ENCODE results near the gene CMTM4.
"Not testable (repeated sequence)": the region's sequence is repeated elsewhere in the genome, so short reads cannot be mapped to it uniquely, and the experiment has no call there.

CMTM4 gene

DNA sequence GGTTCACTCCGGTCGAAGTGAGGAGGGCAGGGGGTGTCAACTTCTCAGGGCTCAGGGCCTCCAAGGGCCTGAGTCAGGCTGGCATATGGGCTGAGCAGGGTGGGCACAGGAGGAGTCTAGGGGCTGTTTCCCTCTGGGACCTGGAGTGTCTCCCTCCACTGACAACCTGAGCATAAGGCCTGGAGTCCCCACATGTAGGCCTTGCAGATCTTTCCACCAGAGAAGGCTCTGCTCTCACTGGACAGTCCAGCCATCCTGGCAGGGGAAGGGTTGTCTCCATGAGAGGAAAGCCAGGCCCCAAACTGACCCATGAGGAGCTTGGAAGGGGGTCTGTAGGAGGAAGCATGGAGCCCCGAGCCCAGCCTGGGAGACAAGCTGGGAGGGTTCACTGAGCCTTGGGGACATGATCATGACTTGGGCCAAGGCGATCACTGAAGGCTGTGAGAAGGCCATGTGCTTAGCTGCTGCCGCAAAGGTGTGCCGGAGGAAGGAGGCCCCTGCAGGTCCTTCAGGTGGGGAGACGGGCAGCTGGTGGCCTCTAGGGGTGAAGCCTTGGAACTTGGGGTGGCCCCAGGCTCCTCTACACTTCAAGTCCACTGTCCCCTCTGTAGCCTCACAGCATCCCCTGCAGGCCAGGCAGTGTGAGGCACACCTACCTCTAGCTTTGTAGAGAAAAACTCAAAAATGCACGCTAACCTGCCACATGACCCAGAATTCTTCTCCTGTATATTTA is 107.4 kb downstream of the CMTM4 start:
- DNase-seq: no peak

DNA sequence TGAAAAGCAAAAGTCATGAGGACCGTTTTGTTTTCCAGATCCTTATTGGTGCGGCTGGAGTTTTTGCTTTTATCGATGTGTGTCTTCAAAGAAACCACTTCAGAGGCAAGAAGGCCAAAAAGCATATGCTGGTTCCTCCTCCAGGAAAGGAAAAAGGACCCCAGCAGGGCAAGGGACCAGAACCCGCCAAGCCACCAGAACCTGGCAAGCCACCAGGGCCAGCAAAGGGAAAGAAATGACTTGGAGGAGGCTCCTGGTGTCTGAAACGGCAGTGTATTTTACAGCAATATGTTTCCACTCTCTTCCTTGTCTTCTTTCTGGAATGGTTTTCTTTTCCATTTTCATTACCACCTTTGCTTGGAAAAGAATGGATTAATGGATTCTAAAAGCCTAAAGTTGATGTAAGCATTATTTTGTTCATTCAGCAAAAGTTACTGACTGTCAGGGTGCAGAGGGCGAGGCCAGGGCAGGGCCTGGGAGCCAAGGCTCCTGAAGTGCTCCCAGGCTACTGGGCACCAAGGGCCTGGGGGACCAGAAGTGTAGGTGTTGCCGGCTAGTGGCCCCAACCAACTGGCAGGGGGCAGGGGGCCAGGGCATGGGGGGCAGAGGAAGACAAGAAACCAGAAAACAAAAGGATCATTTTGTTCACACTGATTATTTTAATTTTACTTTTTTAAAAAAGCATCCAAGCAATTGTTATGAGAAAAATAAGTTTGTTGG is 108.5 kb downstream of the CMTM4 start:
- no peak for DNase-seq

DNA sequence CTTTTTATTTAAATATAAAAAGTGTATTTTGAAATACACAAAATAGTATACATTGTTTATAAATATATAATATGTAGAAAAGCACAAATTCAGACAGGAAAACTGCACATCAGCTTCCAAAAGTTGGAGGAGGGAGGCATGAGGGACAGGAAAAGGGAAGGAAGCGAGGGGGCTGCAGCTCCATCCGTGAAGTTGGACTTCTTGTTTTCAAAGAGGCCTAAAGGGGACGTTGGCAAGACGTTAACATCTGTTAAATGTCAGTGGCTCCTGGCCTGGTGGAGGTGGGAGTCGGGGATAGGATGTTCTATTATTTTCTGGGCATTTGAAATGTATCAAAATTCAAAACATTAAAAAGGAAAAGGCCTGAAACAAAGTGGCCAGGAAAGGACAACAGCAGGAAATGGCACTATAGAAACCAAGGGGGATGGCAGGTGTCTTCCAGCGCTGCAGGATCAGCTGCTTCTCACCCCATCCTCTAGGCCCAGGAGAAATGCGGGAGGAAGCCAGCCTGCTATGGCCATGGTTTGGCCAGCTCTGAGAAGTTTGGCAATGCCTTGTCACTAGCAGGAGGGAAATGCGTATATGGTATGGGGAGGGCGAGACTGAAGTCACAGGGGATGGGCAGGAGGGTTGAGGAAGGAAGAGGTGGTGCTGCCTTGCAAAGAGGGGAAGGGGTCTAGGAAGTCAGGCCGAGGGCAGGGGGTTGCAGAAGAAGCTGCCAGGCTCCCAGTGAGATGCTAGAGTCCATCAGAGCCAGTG is 110.9 kb downstream of the CMTM4 start:
- no peak for DNase-seq

DNA sequence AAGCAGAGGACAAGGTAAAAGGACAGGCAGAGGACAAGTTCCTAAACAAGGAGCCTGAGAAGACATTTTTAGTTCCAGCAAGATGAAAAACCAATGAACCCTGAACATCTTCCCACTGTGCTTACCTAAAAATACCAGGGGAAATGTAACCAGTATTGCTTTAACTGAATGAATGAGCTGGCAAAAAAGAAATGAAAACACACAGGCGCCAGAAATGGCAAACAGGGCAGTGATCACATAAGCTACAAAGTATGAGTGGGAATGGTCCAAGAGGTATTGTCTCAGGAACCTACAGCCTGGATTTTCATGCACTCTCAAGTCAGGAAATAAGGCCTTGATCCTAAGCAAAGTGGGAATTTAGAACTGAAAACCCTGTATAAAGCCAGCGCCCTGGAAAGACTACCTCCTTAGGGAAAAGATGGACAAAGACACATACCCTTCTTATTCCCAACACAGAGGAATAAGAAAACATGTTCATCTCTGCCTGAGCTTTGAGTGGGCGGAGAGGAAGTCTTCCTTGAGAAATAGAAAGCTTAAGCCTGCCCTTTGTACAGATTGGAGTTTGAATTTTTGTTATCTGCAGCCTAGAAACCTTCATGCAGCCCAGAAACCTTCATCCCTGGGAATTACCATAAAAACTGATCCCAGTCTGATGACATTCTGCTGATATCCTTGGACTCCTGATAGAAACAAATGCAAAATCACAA is 115.1 kb downstream of the CMTM4 start:
- no peak for DNase-seq

DNA sequence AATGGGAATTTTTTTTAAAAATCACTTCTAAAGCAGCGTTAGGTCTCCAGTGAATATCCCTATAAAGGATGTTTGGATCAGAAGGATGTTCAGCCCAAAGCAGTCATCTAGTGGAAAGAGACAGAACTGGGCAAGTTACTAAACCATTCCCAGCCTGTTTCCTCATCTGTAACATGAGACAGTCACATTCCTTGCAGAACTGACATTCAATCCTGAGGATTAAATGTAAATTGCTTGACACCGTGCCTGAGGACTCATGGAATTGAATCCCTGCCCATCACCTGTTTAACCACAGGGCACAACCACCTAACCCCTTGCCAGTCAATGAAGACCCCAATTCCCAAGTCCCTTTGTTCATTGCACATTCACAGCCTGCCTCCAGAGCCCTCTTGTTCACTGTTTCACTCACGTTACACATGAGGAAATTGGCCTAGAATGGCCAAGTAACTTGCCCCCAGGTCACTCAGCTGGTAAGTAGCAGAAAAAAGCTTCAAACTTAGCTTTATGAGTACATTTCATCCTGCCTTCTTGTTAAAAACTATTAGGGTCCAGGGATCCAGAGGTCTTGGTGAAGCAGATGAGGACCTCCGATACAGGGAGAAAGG is 115.8 kb downstream of the CMTM4 start:
- peak; percentile 30 for DNase-seq

DNA sequence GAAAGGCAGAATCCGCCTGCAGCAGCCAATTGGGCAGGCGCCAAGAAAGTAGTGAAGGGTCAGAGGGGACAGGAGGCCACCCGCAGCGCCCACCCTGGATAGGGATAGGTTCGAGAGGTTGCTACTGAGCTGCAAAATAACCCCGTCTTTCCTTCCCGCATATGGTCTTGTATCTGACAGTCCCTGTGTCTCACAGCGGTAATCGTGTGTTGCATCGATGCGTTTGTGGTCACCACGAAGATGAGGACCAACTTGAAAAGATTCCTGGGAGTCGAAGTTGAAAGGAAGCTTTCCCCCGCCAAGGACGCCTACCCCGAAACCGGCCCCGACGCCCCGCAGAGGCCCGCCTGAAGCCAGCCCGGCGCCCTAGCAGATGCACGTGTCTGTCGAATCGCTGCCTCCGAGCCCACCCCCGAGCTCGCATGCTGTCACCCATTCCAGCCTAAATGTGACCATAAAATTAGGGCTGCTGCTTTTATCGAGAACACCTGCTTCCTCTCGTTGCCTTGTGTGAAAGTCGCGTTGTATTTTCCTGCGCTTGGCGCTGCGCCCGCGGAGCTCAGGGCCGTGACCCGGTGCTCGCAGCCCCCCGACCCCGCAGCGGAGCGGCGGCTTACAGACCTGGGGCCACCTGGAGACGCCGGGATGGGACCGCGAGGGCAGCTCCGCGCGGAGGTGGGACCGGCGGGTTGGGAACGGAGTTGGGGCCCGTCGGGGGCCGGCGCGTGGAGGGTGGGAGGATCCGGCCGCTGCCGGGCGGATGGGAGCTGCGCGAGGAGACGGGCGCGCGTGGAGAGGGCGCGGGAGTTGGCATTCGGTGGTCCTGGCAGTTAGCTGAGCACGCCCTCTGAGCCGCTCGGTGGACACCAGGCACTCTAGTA is 117.7 kb downstream of the CMTM4 start, which contains the start of gene CMTM2:
TSS of gene CMTM2 (plus strand) at position 813 of the 881 bp plus-strand sequence. CDS start 145 bp downstream, outside the sequence.
- DNase-seq: no peak

DNA sequence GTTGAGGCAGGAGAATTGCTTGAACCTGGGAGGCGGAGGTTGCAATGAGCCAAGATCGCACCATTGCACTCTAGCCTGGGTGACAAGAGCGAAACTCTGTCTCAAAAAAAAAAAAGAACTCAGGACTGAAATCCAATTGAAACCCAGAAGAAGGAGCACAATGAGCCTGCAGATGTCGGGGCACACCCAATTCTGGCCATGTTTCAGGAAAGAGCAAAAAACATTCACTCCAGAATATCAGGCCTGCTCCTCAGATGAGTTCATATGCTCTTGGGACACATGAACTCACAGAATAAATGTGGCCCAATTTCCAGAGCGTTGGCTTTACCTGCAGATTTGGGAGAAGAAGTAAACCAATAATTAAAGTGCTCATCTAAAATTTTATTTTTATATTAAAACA is 120.2 kb downstream of the CMTM4 start:
- no peak for DNase-seq

DNA sequence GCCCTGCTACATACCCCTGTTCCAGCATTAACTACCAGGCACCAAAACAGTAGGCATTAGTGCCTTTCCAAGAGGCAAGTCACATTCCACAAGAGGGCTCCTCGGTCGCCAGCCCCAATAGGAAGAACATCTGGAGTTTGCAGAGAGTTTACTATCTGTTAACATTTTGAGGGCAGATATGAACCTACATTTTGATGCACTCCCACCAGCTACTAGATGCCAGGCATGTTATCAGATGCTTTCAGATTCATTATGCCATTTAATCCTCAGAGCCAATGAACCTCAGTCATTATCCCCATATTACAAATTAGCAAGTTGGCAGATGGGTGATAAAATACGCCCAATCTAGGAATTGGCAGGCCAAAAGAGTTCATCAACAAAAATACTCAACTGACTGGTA is 121.5 kb downstream of the CMTM4 start:
- no peak for DNase-seq

DNA sequence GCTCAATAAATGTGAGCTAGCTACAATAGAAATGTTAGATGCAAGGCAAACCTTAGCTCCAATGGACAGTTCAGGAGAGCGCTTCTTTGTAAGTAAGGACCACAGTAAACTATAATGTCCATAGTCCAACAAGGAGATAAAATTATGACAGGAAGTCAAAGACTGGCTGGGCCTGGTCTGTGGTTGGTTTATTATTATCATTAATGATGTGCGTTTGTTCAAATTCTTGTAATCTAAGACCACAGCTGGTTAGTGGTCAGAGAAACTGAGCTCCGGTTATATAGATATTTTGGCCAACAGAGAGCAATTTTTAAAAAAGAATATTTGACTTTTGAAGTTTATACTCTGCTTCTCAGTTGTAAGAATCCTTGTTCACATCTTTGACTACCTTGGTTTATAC is 122.0 kb downstream of the CMTM4 start:
- no peak for DNase-seq

DNA sequence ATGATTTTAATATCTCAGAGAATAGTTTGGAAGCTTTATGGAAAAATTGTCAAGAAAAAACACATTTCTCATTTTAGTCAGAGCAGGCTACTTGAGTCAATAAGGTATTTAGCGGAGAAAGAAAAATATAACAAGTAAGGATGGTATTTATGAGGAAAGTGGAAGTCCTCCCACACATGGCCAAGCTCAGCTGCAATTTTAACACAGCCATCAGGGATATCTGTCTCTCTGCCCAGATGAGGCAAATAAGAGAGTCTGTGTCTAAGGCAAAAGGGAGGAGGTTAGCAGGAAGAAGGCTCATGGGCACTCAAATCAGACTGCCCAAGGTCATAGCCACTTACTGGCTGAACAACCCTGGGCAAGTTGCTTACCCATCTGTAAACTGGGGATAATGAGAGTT is 122.5 kb downstream of the CMTM4 start:
- no peak for DNase-seq

DNA sequence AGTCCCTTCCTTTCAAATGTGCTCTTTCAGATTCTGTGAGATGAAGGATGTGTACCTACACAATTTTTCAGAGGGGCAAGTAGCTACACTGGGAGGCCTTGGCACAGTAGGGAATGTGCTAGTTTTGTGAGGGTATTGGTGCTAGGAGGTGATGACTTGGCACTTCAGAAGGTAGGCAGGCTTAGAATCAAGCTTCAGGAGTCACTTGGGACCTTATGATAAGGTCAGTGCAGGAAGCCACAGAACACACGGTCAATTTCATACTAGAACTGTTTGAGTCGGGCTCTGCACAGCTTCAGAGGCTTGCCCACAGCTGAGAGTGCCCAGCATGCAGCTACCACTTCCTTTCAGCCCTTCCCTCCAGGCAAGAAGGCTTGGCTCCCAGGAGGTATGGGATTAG is 124.2 kb downstream of the CMTM4 start:
- no peak for DNase-seq

DNA sequence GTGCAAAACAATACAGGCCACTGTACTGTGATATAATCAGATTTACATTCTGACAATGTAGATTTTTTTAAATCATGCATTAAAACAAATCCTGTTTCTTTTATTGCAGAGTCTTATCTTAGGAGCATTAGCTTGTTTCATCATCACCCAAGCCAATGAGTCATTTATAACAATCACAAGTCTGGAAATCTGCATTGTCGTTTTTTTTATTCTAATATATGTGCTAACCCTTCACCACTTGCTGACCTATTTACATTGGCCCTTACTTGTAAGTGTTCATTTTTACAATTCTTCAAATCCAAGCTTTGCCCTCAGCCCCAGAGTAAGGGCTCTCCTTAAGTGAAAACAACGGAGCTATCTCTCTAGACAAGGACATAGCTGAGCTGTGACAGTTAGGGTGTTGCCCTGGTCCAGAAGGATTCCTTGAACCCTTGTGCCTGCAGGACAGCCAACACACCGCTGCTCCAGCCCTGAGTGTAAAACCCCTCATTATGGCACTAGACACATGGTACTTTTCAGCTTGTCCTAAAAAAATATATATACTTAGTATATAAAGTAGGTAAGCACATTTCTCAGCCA is 126.6 kb downstream of the CMTM4 start:
- DNase-seq: no peak

DNA sequence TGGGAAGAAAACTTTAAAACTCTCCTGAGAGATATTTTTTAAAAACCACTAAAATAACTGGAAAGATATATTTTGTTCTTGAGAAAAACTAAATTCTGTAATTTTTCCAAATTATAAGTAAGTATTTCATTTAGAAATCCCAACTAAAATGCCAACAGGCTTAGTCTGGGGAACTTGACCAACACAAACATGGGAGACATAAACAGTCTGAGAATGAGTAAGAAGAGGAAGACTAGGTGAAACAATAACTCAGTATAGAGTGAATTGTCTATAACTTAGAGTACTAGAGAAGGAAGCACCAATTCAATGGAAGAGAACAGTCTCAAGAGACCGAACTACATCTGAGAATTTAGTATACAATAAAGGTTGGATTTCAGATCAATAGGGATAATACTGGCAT is 127.4 kb downstream of the CMTM4 start:
- DNase-seq: no peak

DNA sequence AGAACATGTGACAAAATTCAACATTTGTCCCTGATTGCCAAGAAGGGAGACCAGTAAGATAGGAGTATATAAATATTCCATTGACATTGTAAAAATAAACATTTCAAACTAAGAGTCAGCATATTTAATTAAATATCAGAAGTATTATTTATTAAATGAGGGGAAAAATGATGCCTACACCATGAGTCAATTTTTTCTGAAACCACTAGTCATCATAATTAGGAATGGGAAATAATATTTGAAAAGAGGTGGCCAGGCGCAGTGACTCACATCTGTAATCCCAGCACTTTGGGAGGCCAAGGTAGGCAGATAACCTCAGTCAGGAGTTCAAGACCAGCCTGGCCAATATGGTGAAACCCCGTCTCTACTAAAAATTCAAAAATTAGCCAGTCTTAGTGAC is 128.2 kb downstream of the CMTM4 start:
- no peak for DNase-seq

DNA sequence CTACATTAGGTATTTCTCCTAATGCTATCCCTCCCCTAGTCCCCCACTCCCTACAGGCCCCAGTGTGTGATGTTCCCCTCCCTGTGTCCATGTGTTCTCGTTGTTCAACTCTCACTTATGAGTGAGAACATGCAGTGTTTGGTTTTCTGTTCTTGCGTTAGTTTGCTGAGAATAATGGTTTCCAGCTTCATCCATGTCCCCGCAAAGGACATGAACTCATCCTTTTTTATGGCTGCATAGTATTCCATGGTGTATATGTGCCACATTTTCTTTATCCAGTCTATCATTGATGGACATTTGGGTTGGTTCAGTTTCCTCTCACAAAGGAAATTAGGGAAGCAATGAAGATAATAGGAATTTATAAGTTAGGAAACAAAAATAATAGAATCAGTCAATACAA is 129.3 kb downstream of the CMTM4 start:
- DNase-seq: not testable (repeated sequence)

DNA sequence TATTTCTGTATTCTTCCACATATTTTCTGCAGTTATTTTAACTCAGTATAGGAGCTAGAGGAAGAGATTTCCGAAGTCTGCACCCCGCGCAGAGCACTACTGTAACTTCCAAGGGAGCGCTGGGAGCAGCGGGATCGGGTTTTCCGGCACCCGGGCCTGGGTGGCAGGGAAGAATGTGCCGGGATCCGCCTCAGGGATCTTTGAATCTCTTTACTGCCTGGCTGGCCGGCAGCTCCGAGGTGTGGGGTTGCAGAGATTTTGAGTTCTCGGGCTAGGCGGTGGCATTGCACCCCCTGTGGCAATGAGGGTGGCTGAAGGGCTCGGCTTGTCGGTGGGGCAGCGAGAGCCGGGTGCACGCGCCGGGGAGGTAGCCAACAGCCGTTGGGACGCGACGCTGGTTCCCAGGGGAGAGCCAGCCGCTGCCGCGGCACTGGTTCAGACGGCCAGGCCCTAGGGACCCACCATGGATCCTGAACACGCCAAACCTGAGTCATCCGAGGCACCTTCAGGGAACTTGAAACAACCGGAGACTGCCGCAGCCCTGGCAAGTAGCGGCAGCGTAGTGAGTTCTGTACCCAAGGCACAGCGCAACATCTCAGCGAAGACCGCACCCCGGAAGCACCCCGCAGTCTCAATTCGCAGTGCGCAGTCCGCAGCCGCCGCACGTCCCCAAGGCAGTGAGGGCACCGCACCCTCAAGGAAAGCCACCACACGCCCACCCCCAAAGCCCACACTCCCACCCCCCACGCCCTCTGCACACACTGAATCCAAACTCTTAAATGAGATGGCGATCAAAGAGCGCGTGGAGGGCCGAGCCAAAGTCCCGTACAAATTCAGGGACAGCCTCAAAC is 130.3 kb downstream of the CMTM4 start, which contains the start of gene CMTM1:
TSS of gene CMTM1 (plus strand) at position 389 of the 851 bp plus-strand sequence. CDS start at position 464, 75 bp downstream.
- no peak for DNase-seq

Data from NCI-H82 (cell line).